HUES6 (cell line): ENCODE measurements around the gene ARNT2.

Experiments used
- H3K27ac ChIP-seq: 2 replicates; pipeline ENCODE4 v1.7.0; 2013; ENCODE audit warnings: low read depth, mild to moderate bottlenecking, low read length, inconsistent platforms
- H3K27me3 ChIP-seq: 2 replicates; pipeline ENCODE4 v1.6.1; 2013; ENCODE audit warnings: low read length; ENCODE audit not compliant: control insufficient read depth, insufficient read depth
- H3K36me3 ChIP-seq: 2 replicates; pipeline ENCODE4 v1.6.1; 2013; ENCODE audit warnings: low read length; ENCODE audit not compliant: control insufficient read depth, insufficient read depth
- H3K4me1 ChIP-seq: 2 replicates; pipeline ENCODE4 v1.6.1; 2013; ENCODE audit warnings: low read length; ENCODE audit not compliant: control insufficient read depth, insufficient read depth
- H3K4me3 ChIP-seq: 2 replicates; pipeline ENCODE4 v1.5.1; 2013; ENCODE audit warnings: low read depth, low read length
- H3K9ac ChIP-seq: one replicate; pipeline ENCODE4 v1.6.1; 2013; ENCODE audit warnings: mild to moderate bottlenecking, low read length
- H3K9me3 ChIP-seq: 2 replicates; pipeline ENCODE4 v1.6.1; 2013; ENCODE audit warnings: low read depth, low read length; ENCODE audit not compliant: control insufficient read depth, insufficient read depth

The ARNT2 gene

DNA sequence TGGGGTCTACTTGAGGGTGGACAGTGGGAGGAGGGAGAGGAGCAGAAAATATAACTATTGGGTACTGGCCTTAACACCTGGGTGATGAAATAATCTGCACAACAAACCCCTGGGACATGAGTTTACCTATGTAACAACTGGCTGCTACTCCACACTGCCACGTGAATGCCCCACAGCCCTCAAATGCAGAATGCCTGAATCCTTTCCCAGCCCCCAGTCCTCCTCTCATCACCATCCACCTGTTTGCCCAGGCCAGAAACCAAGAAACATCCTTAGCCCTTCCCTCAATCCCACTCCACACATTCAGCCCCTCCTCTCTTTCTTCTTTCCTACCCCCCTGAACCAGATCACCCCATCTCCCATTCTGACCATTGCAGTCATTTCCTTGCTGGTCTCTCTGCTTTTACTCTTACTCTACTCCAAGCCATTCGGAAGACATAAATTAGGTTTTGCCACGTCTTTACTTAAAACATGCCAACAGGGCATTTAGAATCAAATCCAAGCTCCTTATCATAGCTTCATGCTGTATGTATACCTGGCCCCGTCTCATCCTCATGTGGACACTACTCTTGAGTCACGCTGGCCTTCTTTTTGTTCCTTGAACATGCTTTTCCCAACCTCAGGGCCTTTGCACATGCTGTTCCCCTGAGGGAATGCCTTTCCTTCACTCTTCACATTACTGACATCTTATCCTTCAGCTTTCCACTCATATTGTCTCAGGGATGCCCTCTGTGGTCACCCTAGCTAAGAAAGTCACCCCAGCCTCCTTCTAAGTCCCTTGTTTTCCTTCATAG is 153.5 kb downstream of the ARNT2 start:
- Histone ChIP-seq H3K4me3 (no peak overlapping the region), H3K36me3 (no peaks in the 10 kb centered on the region), H3K27ac (no peak overlapping the region), H3K27me3 (no peaks in the 10 kb centered on the region), H3K9ac (no peak overlapping the region), H3K9me3 (no peaks in the 10 kb centered on the region), H3K4me1 (no peaks in the 10 kb centered on the region; the same call in 1 of the 2 replicates)

DNA sequence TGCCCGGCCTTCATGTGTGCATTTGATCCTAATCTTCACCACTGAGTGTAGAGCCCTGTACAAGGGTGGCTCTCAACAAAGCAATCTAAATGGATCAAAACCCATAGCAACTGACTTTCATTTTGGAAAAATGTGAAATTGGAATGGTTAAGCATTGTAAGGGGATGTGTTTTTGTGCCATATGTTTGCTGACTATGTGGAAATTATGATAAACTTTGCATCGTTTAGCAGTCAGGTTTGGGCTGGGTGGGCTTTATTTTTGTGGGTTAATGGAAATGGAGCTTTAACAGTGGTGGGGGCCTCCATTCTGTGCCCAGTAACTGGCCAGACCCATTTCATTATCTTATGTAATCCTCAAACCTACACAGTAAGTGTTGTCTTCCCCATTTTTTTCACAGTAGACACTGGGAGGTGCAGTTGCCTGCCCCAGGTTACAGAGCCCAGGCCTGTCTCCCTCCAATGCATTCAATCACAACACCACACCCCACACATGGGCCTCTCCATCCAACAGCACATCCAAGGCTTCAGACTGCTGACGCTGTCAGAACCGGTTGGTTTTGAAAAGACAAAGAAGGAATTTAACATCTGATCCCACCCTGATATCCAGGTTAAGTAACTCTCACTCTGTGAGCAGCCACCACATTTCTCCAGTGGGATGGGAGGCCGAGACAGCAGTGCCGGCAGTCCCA is 154.6 kb downstream of the ARNT2 start:
- Histone ChIP-seq H3K4me3 (no peak overlapping the region), H3K36me3 (peaks cover 2% of the 10 kb centered on the region; the same call in 1 of the 2 replicates), H3K4me1 (no peaks in the 10 kb centered on the region; the same call in 1 of the 2 replicates), H3K9me3 (no peaks in the 10 kb centered on the region), H3K27ac (no peak overlapping the region), H3K27me3 (no peaks in the 10 kb centered on the region), H3K9ac (no peak overlapping the region)

DNA sequence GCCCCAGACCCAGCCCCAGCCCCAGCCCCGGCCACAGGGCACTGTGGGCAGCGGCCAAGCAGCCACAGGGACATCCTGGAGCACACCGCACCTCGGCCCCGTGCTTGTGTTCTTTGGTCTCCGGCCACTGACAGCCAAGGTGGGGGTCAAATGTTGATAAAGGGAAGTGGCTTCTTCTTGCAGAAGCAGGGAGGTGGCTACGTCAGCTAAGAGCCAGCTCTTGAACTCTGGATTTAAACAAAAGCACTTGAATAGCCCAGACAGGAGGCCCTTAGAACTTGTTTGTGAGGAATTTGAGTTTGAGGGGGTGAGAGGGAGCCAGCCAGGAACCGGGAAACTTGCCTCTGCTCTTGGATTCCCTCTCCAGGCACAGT is 155.1 kb downstream of the ARNT2 start:
- H3K27me3 ChIP-seq: no peaks in the 10 kb centered on the region
- H3K4me3 ChIP-seq: no peak overlapping the region
- peaks cover 4% of the 10 kb centered on the region; the same call in 1 of the 2 replicates for H3K36me3 ChIP-seq
- no peak overlapping the region for H3K9ac ChIP-seq
- no peaks in the 10 kb centered on the region for H3K9me3 ChIP-seq
- no peak overlapping the region for H3K27ac ChIP-seq
- no peaks in the 10 kb centered on the region; the same call in 1 of the 2 replicates for H3K4me1 ChIP-seq

DNA sequence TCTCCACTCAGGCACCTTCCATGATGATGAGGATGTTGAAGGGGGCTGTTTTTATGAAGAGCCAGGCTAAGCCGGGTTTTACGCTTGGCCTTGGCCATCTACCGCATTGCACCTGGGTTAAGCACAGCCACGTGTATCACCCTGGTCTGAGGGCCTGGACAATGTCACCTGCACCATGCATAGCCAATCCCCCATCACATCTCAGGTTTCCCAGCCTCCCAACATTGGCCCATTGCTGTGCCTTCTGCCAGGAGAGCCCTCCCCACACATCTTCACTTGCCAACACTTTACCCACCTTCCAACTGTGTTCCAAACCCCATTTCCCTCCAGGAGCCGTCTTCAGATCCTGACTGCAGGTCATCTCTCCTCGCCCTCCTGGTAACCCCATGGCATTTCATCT is 155.6 kb downstream of the ARNT2 start:
- Histone ChIP-seq H3K9me3 (no peaks in the 10 kb centered on the region), H3K27me3 (no peaks in the 10 kb centered on the region), H3K36me3 (peaks cover 4% of the 10 kb centered on the region; the same call in 1 of the 2 replicates), H3K4me1 (no peaks in the 10 kb centered on the region; the same call in 1 of the 2 replicates), H3K27ac (no peak overlapping the region), H3K4me3 (no peak overlapping the region), H3K9ac (no peak overlapping the region)

DNA sequence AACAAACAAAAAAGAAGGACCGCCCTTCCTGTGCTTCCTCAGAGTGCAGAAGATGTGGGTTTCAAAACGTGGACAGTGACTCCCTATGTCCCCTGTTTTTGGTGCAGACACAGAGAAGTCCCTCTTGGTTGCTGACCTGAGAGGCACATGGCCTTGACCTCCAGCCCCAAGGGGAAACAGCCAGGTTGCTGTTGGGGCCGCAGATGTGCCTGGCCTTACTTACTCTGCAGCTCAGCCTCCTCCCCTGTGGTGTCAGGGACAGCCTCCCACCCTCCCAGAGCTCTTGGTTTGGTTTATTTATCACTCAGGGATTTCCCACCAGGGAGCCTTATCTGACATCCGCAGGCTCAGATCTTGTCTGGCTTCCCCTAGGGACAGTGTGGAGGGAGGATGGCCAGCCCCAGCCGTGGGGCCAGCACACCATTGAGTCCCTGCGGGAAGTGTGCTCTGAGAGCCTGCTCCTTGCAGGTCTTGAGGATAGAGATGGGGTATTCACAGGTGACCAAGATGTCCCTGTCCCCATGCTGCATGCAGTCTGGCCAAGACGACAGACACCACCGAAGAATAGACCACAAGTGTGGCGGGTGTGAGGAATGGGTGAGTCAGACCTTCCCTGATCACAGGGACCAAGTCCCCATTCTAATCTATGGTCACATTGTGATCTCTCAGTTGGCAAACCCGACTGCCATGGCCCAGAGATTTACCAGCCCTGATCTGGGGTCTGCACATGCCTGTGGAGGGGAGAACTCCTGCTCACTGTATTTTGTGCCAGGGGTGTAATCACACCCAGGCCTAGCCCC is 156.6 kb downstream of the ARNT2 start:
- Histone ChIP-seq H3K27me3 (no peaks in the 10 kb centered on the region), H3K27ac (no peak overlapping the region), H3K4me1 (no peaks in the 10 kb centered on the region; the same call in 1 of the 2 replicates), H3K9me3 (no peaks in the 10 kb centered on the region), H3K36me3 (peaks cover 4% of the 10 kb centered on the region; the same call in 1 of the 2 replicates), H3K9ac (no peak overlapping the region), H3K4me3 (no peak overlapping the region)

DNA sequence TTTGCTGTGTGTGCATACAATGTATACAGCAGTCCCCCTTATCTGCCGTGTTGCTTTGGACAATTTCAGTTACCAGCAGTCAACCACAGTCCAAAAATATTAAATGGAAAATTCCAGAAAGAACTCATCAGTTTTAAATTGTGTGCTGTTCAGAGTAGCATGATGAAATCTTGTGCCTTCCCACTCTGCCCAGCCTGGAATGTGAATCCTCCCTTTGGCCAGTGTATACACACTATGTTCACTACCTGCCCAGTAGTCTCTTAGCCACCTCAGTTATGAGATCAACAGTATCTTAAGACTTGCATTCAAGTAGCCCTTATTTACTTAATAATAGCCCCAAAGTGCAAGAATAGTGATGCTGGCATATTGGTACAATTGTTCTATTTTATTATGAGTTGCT is 157.3 kb downstream of the ARNT2 start:
- H3K9ac ChIP-seq: no peak overlapping the region
- H3K27ac ChIP-seq: no peak overlapping the region
- no peaks in the 10 kb centered on the region; the same call in 1 of the 2 replicates for H3K4me1 ChIP-seq
- peaks cover 4% of the 10 kb centered on the region; the same call in 1 of the 2 replicates for H3K36me3 ChIP-seq
- H3K4me3 ChIP-seq: no peak overlapping the region
- no peaks in the 10 kb centered on the region for H3K9me3 ChIP-seq
- no peaks in the 10 kb centered on the region for H3K27me3 ChIP-seq

DNA sequence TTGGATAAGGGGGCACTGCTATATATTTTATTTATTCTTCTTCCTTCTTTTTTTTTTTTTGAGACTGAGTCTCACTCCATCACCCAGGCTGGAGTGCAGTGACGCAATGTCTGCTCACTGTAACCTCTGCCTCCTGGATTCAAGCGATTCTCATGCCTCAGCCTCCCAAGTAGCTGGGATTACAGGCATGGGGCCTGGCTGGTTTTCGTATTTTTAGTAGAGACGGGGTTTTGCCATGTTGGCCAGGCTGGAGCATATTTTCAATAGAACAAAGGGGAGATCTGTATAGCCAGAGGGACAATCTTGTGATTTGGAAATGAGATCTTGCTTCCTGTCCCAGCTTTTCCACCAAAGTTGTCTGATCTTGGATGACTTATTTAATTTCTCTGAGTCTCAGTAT is 157.9 kb downstream of the ARNT2 start:
- Histone ChIP-seq H3K27me3 (no peaks in the 10 kb centered on the region), H3K4me1 (no peaks in the 10 kb centered on the region; the same call in 1 of the 2 replicates), H3K27ac (no peak overlapping the region), H3K36me3 (peaks cover 4% of the 10 kb centered on the region; the same call in 1 of the 2 replicates), H3K4me3 (no peak overlapping the region), H3K9ac (no peak overlapping the region), H3K9me3 (no peaks in the 10 kb centered on the region)

DNA sequence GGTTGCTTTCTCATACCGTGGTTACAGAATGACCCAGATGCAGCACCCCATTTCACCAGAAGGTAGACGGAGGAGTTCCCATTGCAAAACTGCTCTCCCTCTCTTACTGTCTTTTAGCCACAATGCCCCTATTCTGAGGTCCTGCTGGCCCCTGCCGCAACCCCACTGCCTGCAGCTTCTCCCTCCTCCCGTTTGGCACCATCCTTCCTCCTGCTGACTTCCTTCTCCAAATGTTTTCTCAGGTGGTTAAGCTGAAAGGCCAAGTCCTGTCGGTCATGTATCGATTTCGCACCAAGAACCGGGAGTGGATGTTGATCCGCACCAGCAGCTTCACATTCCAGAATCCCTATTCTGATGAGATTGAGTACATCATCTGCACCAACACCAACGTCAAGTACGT is 158.7 kb downstream of the ARNT2 start:
- Histone ChIP-seq H3K9ac (no peak overlapping the region), H3K27ac (no peak overlapping the region), H3K4me3 (no peak overlapping the region), H3K4me1 (peaks cover 5% of the 10 kb centered on the region), H3K36me3 (peaks cover 4% of the 10 kb centered on the region; the same call in 1 of the 2 replicates), H3K27me3 (no peaks in the 10 kb centered on the region), H3K9me3 (no peaks in the 10 kb centered on the region)

DNA sequence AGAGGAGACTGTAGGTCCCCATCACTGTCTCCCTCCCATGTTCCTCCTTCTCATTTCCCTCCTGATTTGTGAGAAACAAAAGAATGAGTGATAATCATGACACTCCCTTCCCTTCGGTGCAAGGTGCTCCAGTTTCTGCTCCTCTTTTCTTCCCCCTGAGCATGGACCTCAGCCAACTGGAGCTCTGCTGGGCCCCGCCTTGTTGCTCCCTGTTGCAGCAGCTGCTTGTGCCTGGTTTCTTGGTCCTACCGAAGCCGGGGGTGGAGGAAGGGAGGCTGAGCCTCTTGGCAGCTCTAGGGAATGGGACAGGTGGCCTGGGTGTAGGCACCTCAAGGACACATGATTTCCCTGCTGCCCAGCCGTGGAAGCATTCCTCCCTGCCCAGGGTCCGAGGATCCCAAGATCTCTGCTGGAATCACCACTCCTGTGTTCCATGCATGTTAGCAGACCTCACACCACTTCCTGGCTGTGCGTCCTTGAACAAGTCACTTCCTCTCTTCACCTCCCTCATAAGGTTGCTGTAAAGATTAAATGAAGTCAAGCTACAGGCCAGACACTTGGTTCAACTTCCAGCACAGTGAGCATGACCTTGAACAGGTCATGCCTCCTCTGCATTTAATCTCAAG is 159.3 kb downstream of the ARNT2 start:
- Histone ChIP-seq H3K27ac (no peak overlapping the region), H3K9me3 (no peaks in the 10 kb centered on the region), H3K36me3 (peaks cover 4% of the 10 kb centered on the region; the same call in 1 of the 2 replicates), H3K4me3 (no peak overlapping the region), H3K27me3 (no peaks in the 10 kb centered on the region), H3K4me1 (peaks cover 9% of the 10 kb centered on the region), H3K9ac (no peak overlapping the region)

DNA sequence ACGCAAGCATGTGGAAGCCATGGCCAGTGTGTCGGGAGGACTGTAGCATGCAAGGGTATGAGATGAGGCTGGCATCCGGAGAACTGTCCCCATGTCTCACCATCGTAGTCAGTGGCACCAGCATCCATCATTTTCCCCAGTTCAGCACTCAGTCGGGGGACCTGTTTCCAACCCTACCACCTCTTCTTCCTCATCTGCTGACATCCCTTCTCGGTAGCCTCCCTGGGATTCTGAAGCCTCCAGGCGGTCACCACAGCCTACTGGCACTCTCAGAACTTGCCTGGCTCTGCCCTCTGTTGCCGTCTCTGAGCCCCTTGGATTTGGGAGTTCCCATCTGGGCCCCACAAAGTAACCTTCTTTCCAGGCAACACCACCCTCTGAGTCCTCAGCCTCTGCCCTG is 159.9 kb downstream of the ARNT2 start:
- Histone ChIP-seq H3K27ac (no peak overlapping the region), H3K9me3 (no peaks in the 10 kb centered on the region), H3K4me1 (peaks cover 9% of the 10 kb centered on the region), H3K9ac (no peak overlapping the region), H3K36me3 (peaks cover 4% of the 10 kb centered on the region; the same call in 1 of the 2 replicates), H3K4me3 (no peak overlapping the region), H3K27me3 (no peaks in the 10 kb centered on the region)
